ENCODE results near the gene NOL9. TPM values are rescaled to one million over a fixed set of nuclear protein-coding genes. Genes with fewer than 3 reads are reported as not detected.

Gene NOL9
- total RNA-seq, 4 donors from 2014 or later = 13.1 to 35.9 (median 23.3) TPM

- no peak for DNase-seq (ENCODE audit: low spot score in 2 of 2)
- H3K4me3 ChIP-seq (ENCODE audit: low read depth, poor library complexity, severe bottlenecking) = no peak overlapping the region
- no peak for TF ChIP-seq POLR2A (IDR thresholded peaks at IDR 0.05)
- no peak for TF ChIP-seq CTCF (IDR thresholded peaks at IDR 0.05)
- intact Hi-C loops (cut with DNase I; ENCODE audit: low total_unique reads) = no loop called here
- WGBS, 2 donors = 84 to 86% methylated on average over 7 of the region's 7 CpGs
Measured at GRCh38 chr1:6507037-6507428, 47.3 kb downstream of the NOL9 start.

GRCh38 chr1:6506210-6507036, 47.9 kb downstream of the NOL9 start:
- intact Hi-C loops (cut with DNase I; ENCODE audit: low total_unique reads) = no loop called here
- TF ChIP-seq CTCF (IDR thresholded peaks at IDR 0.05) (no peak), POLR2A (IDR thresholded peaks at IDR 0.05) (no peak)
- no peak overlapping the region for H3K4me3 ChIP-seq (ENCODE audit: low read depth, poor library complexity, severe bottlenecking)
- 84% methylated on average over 28 to 31 of the region's 31 CpGs for WGBS, 2 donors
- DNase-seq (ENCODE audit: low spot score in 2 of 2) = no peak

- TF ChIP-seq CTCF (IDR thresholded peaks at IDR 0.05) = no peak
- no peak for TF ChIP-seq POLR2A (IDR thresholded peaks at IDR 0.05)
- 89 to 94% methylated on average over 27 to 29 of the region's 31 CpGs for WGBS, 2 donors
- intact Hi-C loops (cut with DNase I; ENCODE audit: low total_unique reads) = no loop called here
- no peak for DNase-seq (ENCODE audit: low spot score in 2 of 2)
- H3K4me3 ChIP-seq (ENCODE audit: low read depth, poor library complexity, severe bottlenecking) = no peak overlapping the region
Measured at GRCh38 chr1:6505367-6506209, 48.7 kb downstream of the NOL9 start.

GRCh38 chr1:6504887-6505286, 49.4 kb downstream of the NOL9 start:
- DNase-seq (ENCODE audit: low spot score in 2 of 2) = no peak
- H3K4me3 ChIP-seq (ENCODE audit: low read depth, poor library complexity, severe bottlenecking) = no peak overlapping the region
- intact Hi-C loops (cut with DNase I; ENCODE audit: low total_unique reads) = no loop called here
- WGBS, 2 donors = 93 to 94% methylated on average over 11 to 15 of the region's 15 CpGs
- no peak for TF ChIP-seq CTCF (IDR thresholded peaks at IDR 0.05)
- no peak for TF ChIP-seq POLR2A (IDR thresholded peaks at IDR 0.05)

GRCh38 chr1:6503884-6504602, 50.3 kb downstream of the NOL9 start:
- no peak overlapping the region for H3K4me3 ChIP-seq (ENCODE audit: low read depth, poor library complexity, severe bottlenecking)
- no peak for DNase-seq (ENCODE audit: low spot score in 2 of 2)
- TF ChIP-seq POLR2A (IDR thresholded peaks at IDR 0.05) = no peak
- TF ChIP-seq CTCF (IDR thresholded peaks at IDR 0.05) = no peak
- intact Hi-C loops (cut with DNase I; ENCODE audit: low total_unique reads) = no loop called here
- WGBS, 2 donors = 82 to 92% methylated on average over 16 to 19 of the region's 20 CpGs
